ENCODE data around the gene CPEB3. TPM values are rescaled to one million over a fixed set of nuclear protein-coding genes. Genes with fewer than 3 reads are reported as not detected.

CPEB3 gene
- total and polyA plus RNA-seq, 4 donors, result 1.1 to 5.1 (median 2.8) TPM

DNA sequence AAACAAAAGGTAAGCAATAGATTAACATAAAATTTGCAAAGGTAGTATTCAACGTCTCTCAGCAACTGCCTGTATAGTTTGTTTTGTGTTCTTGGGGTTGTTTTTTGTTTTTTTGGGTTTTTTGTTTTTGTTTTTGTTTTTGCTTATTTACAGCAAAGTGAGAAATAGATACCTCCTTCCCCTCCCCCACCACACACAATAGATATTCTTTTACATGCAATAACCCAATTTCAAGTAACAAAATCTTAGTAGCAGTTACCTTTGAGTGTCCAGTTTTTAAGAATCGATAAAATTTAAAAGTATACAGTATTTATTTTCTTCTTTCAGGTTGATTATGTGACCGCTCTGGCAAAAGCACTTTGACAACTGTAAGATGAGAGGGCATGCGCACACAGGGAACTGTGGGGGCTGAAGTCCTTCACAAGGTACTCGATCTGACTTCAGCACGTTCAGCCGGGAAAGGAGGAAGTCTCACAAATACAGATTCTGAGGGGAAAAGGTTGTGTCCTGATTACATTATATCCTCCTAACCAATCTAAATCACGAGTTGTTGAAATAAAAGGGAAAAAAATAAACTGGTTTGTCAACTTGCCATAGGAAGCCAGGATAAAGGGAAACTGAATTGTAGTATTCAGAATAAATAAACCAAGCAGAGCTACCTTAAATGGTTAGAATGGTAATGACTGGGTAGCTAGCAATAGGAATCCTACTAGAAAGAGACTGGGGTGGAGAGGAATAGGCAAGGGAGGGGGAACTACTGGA lies 47.8 kb downstream of the CPEB3 start:
- no peaks in the 10 kb centered on the region for H3K27me3 ChIP-seq (ENCODE audit: control insufficient read depth in 3 of 3, insufficient read depth in 3 of 3, low read length in 2 of 3)

DNA sequence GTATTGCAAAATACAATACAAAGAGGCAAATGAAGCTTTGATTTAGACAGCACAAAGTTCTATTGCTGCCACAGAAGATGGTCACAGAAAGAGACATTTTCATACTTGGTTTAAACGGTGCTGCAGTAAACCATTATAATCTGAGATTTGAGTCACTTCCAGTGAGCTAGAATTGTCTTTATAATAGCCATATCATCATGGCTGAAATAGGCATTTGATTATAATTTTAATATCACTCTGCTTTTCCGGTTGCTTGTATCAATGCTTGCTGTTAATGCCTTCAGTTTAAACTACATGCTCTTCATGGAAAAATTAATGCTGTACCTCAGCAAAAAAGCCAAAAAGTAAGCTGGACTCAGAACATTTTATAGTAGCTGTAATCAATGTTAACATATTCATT lies 48.5 kb downstream of the CPEB3 start:
- Histone ChIP-seq H3K9me3 (ENCODE audit: control insufficient read depth in 4 of 4, insufficient read depth in 3 of 4, low read length in 3 of 4) (no peaks in the 10 kb centered on the region), H3K9ac (ENCODE audit: insufficient read depth in 1 of 2, low read length in 2 of 2) (no peak overlapping the region), H3K27ac (ENCODE audit: low read depth in 1 of 2, low read length in 1 of 2) (peak overlapping the region in 1 of 2 donors; percentile 75), H3K4me1 (ENCODE audit: control insufficient read depth in 5 of 5, insufficient read depth in 5 of 5, low read length in 5 of 5) (peaks cover 3 to 14% (median 5%) of the 10 kb centered on the region in 5 donors), H3K4me3 (no peak overlapping the region), H3K27me3 (ENCODE audit: control insufficient read depth in 3 of 3, insufficient read depth in 3 of 3, low read length in 2 of 3) (no peaks in the 10 kb centered on the region), H3K36me3 (ENCODE audit: control insufficient read depth in 4 of 4, insufficient read depth in 4 of 4, low read length in 4 of 4) (no peaks in the 10 kb centered on the region)
- ATAC-seq (ENCODE audit: insufficient read depth, low FRiP score) (no peak), DNase-seq (no peak)
- WGBS, 2 donors, result 63 to 71% methylated on average over 2 of the region's 2 CpGs
- TF ChIP-seq, protein P1, sequence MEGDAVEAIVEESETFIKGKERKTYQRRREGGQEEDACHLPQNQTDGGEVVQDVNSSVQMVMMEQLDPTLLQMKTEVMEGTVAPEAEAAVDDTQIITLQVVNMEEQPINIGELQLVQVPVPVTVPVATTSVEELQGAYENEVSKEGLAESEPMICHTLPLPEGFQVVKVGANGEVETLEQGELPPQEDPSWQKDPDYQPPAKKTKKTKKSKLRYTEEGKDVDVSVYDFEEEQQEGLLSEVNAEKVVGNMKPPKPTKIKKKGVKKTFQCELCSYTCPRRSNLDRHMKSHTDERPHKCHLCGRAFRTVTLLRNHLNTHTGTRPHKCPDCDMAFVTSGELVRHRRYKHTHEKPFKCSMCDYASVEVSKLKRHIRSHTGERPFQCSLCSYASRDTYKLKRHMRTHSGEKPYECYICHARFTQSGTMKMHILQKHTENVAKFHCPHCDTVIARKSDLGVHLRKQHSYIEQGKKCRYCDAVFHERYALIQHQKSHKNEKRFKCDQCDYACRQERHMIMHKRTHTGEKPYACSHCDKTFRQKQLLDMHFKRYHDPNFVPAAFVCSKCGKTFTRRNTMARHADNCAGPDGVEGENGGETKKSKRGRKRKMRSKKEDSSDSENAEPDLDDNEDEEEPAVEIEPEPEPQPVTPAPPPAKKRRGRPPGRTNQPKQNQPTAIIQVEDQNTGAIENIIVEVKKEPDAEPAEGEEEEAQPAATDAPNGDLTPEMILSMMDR (IDR thresholded peaks at IDR 0.05; ENCODE audit: control extremely low read depth, extremely low read depth), result no peak

More for the DNA sequence above, 47.8 kb downstream of the CPEB3 start:
- no peak overlapping the region for H3K4me3 ChIP-seq
- H3K9me3 ChIP-seq (ENCODE audit: control insufficient read depth in 4 of 4, insufficient read depth in 3 of 4, low read length in 3 of 4), result no peaks in the 10 kb centered on the region
- H3K36me3 ChIP-seq (ENCODE audit: control insufficient read depth in 4 of 4, insufficient read depth in 4 of 4, low read length in 4 of 4), result no peaks in the 10 kb centered on the region
- WGBS, 2 donors, result 7 to 9% methylated on average over 8 of the region's 8 CpGs
- peak overlapping the region in 1 of 2 donors; percentile 56 for H3K9ac ChIP-seq (ENCODE audit: insufficient read depth in 1 of 2, low read length in 2 of 2)
- peaks cover 3 to 14% (median 5%) of the 10 kb centered on the region in 5 donors for H3K4me1 ChIP-seq (ENCODE audit: control insufficient read depth in 5 of 5, insufficient read depth in 5 of 5, low read length in 5 of 5)
- TF ChIP-seq, protein P1 (IDR thresholded peaks at IDR 0.05; ENCODE audit: control extremely low read depth, extremely low read depth), result no peak
- ATAC-seq (ENCODE audit: insufficient read depth, low FRiP score), result no peak
- H3K27ac ChIP-seq (ENCODE audit: low read depth in 1 of 2, low read length in 1 of 2), result peak overlapping the region in 1 of 2 donors; percentile 35
- peak; percentile 59 to 83 (median 77) for DNase-seq

DNA sequence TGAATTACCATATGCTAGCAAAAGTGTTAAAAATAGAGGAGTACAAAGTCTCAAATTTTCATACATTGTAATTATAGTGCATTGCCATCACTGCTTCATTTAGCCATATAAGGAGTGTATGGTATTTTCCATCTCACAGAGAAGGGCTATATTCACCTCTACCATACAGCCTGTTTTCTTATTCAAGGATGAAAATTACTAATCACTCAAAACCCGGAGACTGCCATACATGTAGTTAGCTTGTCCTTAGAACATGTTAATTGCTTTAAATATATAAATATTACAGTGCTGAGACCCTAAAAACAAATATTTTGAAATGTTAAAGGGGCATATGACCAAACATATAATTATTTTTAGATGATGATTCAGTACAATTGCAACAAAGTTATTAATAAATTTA lies 49.4 kb downstream of the CPEB3 start:
- Histone ChIP-seq H3K27me3 (ENCODE audit: control insufficient read depth in 3 of 3, insufficient read depth in 3 of 3, low read length in 2 of 3) (no peaks in the 10 kb centered on the region), H3K4me1 (ENCODE audit: control insufficient read depth in 5 of 5, insufficient read depth in 5 of 5, low read length in 5 of 5) (peaks cover 3 to 14% (median 5%) of the 10 kb centered on the region in 5 donors), H3K9ac (ENCODE audit: insufficient read depth in 1 of 2, low read length in 2 of 2) (peak overlapping the region in 1 of 2 donors; percentile 97), H3K9me3 (ENCODE audit: control insufficient read depth in 4 of 4, insufficient read depth in 3 of 4, low read length in 3 of 4) (no peaks in the 10 kb centered on the region), H3K4me3 (no peak overlapping the region), H3K27ac (ENCODE audit: low read depth in 1 of 2, low read length in 1 of 2) (peak overlapping the region in 1 of 2 donors; percentile 84), H3K36me3 (ENCODE audit: control insufficient read depth in 4 of 4, insufficient read depth in 4 of 4, low read length in 4 of 4) (no peaks in the 10 kb centered on the region)
- DNase-seq (no peak), ATAC-seq (ENCODE audit: insufficient read depth, low FRiP score) (no peak)
- TF ChIP-seq, protein P1 (IDR thresholded peaks at IDR 0.05; ENCODE audit: control extremely low read depth, extremely low read depth), result no peak
- 69 to 87% methylated on average over 1 of the region's 1 CpG for WGBS, 2 donors
